HG02943 (cell line): ENCODE measurements around the gene MPPE1.
"Not testable (repeated sequence)": the region's sequence is repeated elsewhere in the genome, so short reads cannot be mapped to it uniquely, and the experiment has no call there.

ENCODE experiments used
- ATAC-seq: cut with Tn5 transposase; IDR thresholded peaks from one replicate; pipeline ENCODE4 v1.9.1; 2021; ENCODE audit warnings: mild to moderate bottlenecking, low read depth, moderate library complexity; ENCODE audit not compliant: unreplicated experiment

Gene MPPE1

GRCh38 chr18:11859903-11860407, 48.2 kb downstream of the MPPE1 start:
- ATAC-seq, result no peak

GRCh38 chr18:11859282-11859830, 48.8 kb downstream of the MPPE1 start:
- no peak for ATAC-seq

- no peak for ATAC-seq
These were observed 50.8 kb downstream of the MPPE1 start for GRCh38 chr18:11857177-11857887.

- not testable (repeated sequence) for ATAC-seq
These were observed 53.6 kb downstream of the MPPE1 start for GRCh38 chr18:11854554-11854953.

- no peak for ATAC-seq
These were observed 56.2 kb downstream of the MPPE1 start for GRCh38 chr18:11851806-11852337.

- peak; percentile 95 for ATAC-seq
These were observed 56.8 kb downstream of the MPPE1 start, which contains the start of gene CHMP1B for GRCh38 chr18:11851146-11851805. Gene CHMP1B (plus strand): TSS chr18:11851413. CDS start chr18:11851512, 99 bp downstream.

- ATAC-seq, result peak; percentile 30
These were observed 57.3 kb downstream of the MPPE1 start for GRCh38 chr18:11850821-11851145.

- no peak for ATAC-seq
These were observed 58.1 kb downstream of the MPPE1 start for GRCh38 chr18:11849841-11850634.

GRCh38 chr18:11849279-11849678, 58.8 kb downstream of the MPPE1 start:
- no peak for ATAC-seq

GRCh38 chr18:11847811-11848210, 60.3 kb downstream of the MPPE1 start:
- ATAC-seq, result no peak

GRCh38 chr18:11845654-11846053, 62.5 kb downstream of the MPPE1 start:
- ATAC-seq, result no peak

GRCh38 chr18:11844436-11844835, 63.7 kb downstream of the MPPE1 start:
- ATAC-seq, result no peak

GRCh38 chr18:11842562-11842961, 65.6 kb downstream of the MPPE1 start:
- ATAC-seq, result no peak

GRCh38 chr18:11840493-11840892, 67.6 kb downstream of the MPPE1 start:
- no peak for ATAC-seq

- no peak for ATAC-seq
These were observed 68.6 kb downstream of the MPPE1 start for GRCh38 chr18:11839556-11839955.

- no peak for ATAC-seq
These were observed 73.3 kb downstream of the MPPE1 start for GRCh38 chr18:11834772-11835171.
